GM12878 (cell line): ENCODE results near the gene CRTC1. TPM values are rescaled to one million over a fixed set of nuclear protein-coding genes. Genes with fewer than 3 reads are reported as not detected.
"Not testable (repeated sequence)": the region's sequence is repeated elsewhere in the genome, so short reads cannot be mapped to it uniquely, and the experiment has no call there.

Source experiments
- ATAC-seq: fragments of 200-7000 bp; cut with Tn5 transposase; 3 replicates; pipeline ENCODE4 v1.9.1; 2020; ENCODE audit warnings: mild to moderate bottlenecking, moderate library complexity
- BruUV-seq: library from RNA; stranded (reverse); fragments of 400-500 nt; replicated peaks from 2 replicates; lab custom pipeline; 2021; lab: Mats Ljungman, UMichigan
- CTCF ChIA-PET: fragments of 300-600 bp; sonication (Branson Sonifier 250); formaldehyde crosslinking; extraction: SDS; loops from one replicate; lab custom pipeline; 2021; ENCODE audit warnings: inconsistent platforms; lab: Yijun Ruan, JAX
- POLR2A ChIA-PET: fragments of 350-600 bp; formaldehyde crosslinking; extraction: SDS; loops from one replicate; lab custom pipeline; 2021; ENCODE audit warnings: inconsistent platforms; lab: Charles Lee
- RAD21 ChIA-PET: fragments of 300-600 bp; sonication (Branson Sonifier 250); formaldehyde crosslinking; loops from one replicate; lab custom pipeline; 2023; ENCODE audit warnings: antibody characterized with exemption; ENCODE audit not compliant: unreplicated experiment; lab: Charles Lee
- SMC1A ChIA-PET: fragments of 300-600 bp; sonication (Branson Sonifier 250); formaldehyde crosslinking; loops from one replicate; lab custom pipeline; 2023; ENCODE audit not compliant: unreplicated experiment, uncharacterized antibody; lab: Charles Lee
- DNase-seq: peaks from one replicate; pipeline ENCODE4 v3.0.0-alpha.2; 2011; ENCODE audit warnings: low read depth, low spot score
- FAIRE-seq: peaks from 3 replicates; lab custom pipeline; 2011; peaks lifted over from hg19 to GRCh38; lab: Jason Lieb, UNC
- H2AFZ ChIP-seq: 2 replicates; pipeline ENCODE4 v1.6.0; 2011; ENCODE audit warnings: low read depth, low read length, control low read depth; ENCODE audit not compliant: control insufficient read depth
- H3K27ac ChIP-seq: 2 replicates; pipeline ENCODE4 v1.5.1; 2011; ENCODE audit warnings: control low read depth; ENCODE audit not compliant: control insufficient read depth, insufficient read depth
- H3K27me3 ChIP-seq, 2 experiments: replicated peaks in 1 of 2; 2 replicates each; pipeline versions ENCODE4 v1.6.0 to v1.6.1; 2011; ENCODE audit warnings: low read length in 1 of 2; ENCODE audit not compliant: control insufficient read depth in 2 of 2, insufficient read depth in 2 of 2
- H3K36me3 ChIP-seq, 2 experiments: 2 replicates each; pipeline ENCODE4 v1.5.1; 2011; ENCODE audit warnings: low read length in 1 of 2; ENCODE audit not compliant: control insufficient read depth in 2 of 2, insufficient read depth in 2 of 2
- H3K4me1 ChIP-seq: 2 replicates; pipeline ENCODE4 v1.6.1; 2011; ENCODE audit warnings: mild to moderate bottlenecking, low read length, moderate library complexity, mixed read lengths; ENCODE audit not compliant: control insufficient read depth, insufficient read depth
- H3K4me2 ChIP-seq: 2 replicates; pipeline ENCODE4 v1.6.0; 2011; ENCODE audit warnings: control low read depth; ENCODE audit not compliant: control insufficient read depth, insufficient read depth
- H3K4me3 ChIP-seq: fragments of 200-600 bp; sonication (generic); 2 replicates; pipeline ENCODE4 v1.5.1; 2016
- H3K79me2 ChIP-seq: 2 replicates; pipeline ENCODE4 v1.6.0; 2011; ENCODE audit warnings: low read length; ENCODE audit not compliant: control insufficient read depth, insufficient read depth
- H3K9ac ChIP-seq: 2 replicates; pipeline ENCODE4 v1.8.0; 2011; ENCODE audit warnings: low read length, control low read depth, mixed read lengths; ENCODE audit not compliant: control insufficient read depth, insufficient read depth
- H3K9me3 ChIP-seq: replicated peaks from 3 replicates; pipeline ENCODE4 v1.5.1; 2011; ENCODE audit warnings: mild to moderate bottlenecking, low read length; ENCODE audit not compliant: control insufficient read depth, insufficient read depth
- H4K20me1 ChIP-seq: 2 replicates; pipeline ENCODE4 v1.6.0; 2011; ENCODE audit not compliant: control insufficient read depth, insufficient read depth
- CBX5 ChIP-seq: sonication (generic); IDR thresholded peaks from 2 replicates; pipeline ENCODE4 v1.6.1; 2016; ENCODE audit warnings: low read depth, moderate library complexity, mild to moderate bottlenecking, inconsistent platforms
- PRDM15 ChIP-seq: fragments of 450-650 bp; formaldehyde crosslinking; IDR thresholded peaks from 2 replicates; pipeline ENCODE4 v1.4.0; 2020; ENCODE audit warnings: mild to moderate bottlenecking, moderate library complexity
- WGBS: methylation state at CpG from one replicate; pipeline ENCODE4 v1.1.6; 2016; ENCODE audit warnings: low lambda C conversion rate; ENCODE audit not compliant: insufficient replicate concordance, insufficient coverage; ENCODE audit errors: missing lambda C conversion rate; 5-methylcytosine and 5-hydroxymethylcytosine counted together
- in situ Hi-C: fragments of 300-500 bp; cut with MboI; formaldehyde crosslinking; loops from 9 replicates; pipeline ENCODE4 v1.14.3; 2018; ENCODE audit warnings: mixed read lengths
- intact Hi-C: fragments of 100-400 bp; cut with micrococcal nuclease; formaldehyde crosslinking; loops from one replicate; pipeline ENCODE4 v1.14.2; 2022; ENCODE audit not compliant: unreplicated experiment
- polyA plus RNA-seq, 11 experiments: library from polyadenylated mRNA; depleted of rRNA in 4 of 11; unstranded in 6 of 11; stranded (reverse) in 5 of 11; fragments of >200 nt; fragmentation: Nextera tagmentation in 4 of 11; fragmentation: Illumina TruSeq in 1 of 11; extraction: Ambion mirVana in 4 of 11; extraction: Trizol in 1 of 11; gene quantifications; 1 replicate in 1 of 11; 2 replicates in 10 of 11; pipeline versions ENCODE4 v1.2.1 to v1.2.3, GENCODE V29; 2011 to 2016; ENCODE audit warnings: inconsistent platforms in 2 of 11, missing spikeins in 2 of 11, low read depth in 1 of 11
- total RNA-seq, 4 experiments: library from RNA; depleted of rRNA in 3 of 4; stranded (reverse); fragments of >200 nt in 3 of 4; fragmentation: Illumina TruSeq in 1 of 4; extraction: Trizol in 1 of 4; gene quantifications; 2 replicates each; pipeline versions ENCODE4 v1.2.1 to v1.2.3, GENCODE V29; 2013 to 2021

CRTC1 gene
- total and polyA plus RNA-seq, 10 of the 15 experiments (the other 5 are each of a cell fraction or from before 2014, with no cell fraction given), result 0.02 to 4.6 (median 1.1) TPM; not detected in 1

- BruUV-seq, H3K27ac ChIP-seq, H4K20me1 ChIP-seq, intact Hi-C loops, H3K27me3 ChIP-seq, POLR2A ChIA-PET, ATAC-seq, H2AFZ ChIP-seq, H3K9me3 ChIP-seq, H3K9ac ChIP-seq, H3K79me2 ChIP-seq, FAIRE-seq, H3K4me3 ChIP-seq, RAD21 ChIA-PET, SMC1A ChIA-PET, H3K4me1 ChIP-seq, in situ Hi-C loops, DNase-seq, H3K36me3 ChIP-seq, H3K4me2 ChIP-seq: not testable (repeated sequence)
- CTCF ChIA-PET, result interaction anchor here (0.8 kb wide), 1 partner anchor 22 kb away, joined by 3 read pairs; no protein-coding TSS in a partner anchor
- 84% methylated on average over 11 of the region's 11 CpGs for WGBS
These were observed 50.4 kb downstream of the CRTC1 start for GRCh38 chr19:18733762-18734332.

GRCh38 chr19:18735324-18735723 lies 51.8 kb downstream of the CRTC1 start:
- ChIA-PET POLR2A (no interaction called here), SMC1A (no interaction called here), CTCF (interaction anchor here (0.6 kb wide), 1 partner anchor 786 kb away, joined by 3 read pairs; no protein-coding TSS in a partner anchor), RAD21 (no interaction called here)
- no peak overlapping the region for H3K9ac ChIP-seq
- no peak overlapping the region for H3K4me3 ChIP-seq
- in situ Hi-C loops, result no loop called here
- H3K4me1 ChIP-seq, result no peaks in the 10 kb centered on the region
- no TSS peak for BruUV-seq
- TF ChIP-seq CBX5 (no peak), PRDM15 (CRISPR knock-in tag) (no peak)
- H3K79me2 ChIP-seq, result no peaks in the 10 kb centered on the region
- 46% methylated on average over 9 of the region's 14 CpGs for WGBS
- no peak overlapping the region for H3K4me2 ChIP-seq
- no peak overlapping the region for H2AFZ ChIP-seq
- intact Hi-C loops, result no loop called here
- no peaks in the 10 kb centered on the region for H3K27me3 ChIP-seq
- H3K9me3 ChIP-seq, result no peaks in the 10 kb centered on the region
- DNase-seq (no peak), ATAC-seq (no peak), FAIRE-seq (no peak)
- H3K27ac ChIP-seq, result no peak overlapping the region
- H3K36me3 ChIP-seq, result no peaks in the 10 kb centered on the region
- no peaks in the 10 kb centered on the region for H4K20me1 ChIP-seq
